Measurements from ENCODE around the gene STIMATE. TPM values are rescaled to one million over a fixed set of nuclear protein-coding genes. Genes with fewer than 3 reads are reported as not detected.

STIMATE gene
- total RNA-seq, 4 donors from 2014 or later, result 15.0 to 22.1 (median 18.7) TPM

GRCh38 chr3:52841981-52842340 lies 55.4 kb downstream of the STIMATE start:
- no peak overlapping the region for H3K4me3 ChIP-seq (replicated peaks in 1 of 3)
- DNase-seq, result no peak
- intact Hi-C loops (cut with DNase I), result no loop called here
- H3K27me3 ChIP-seq, result no peaks in the 10 kb centered on the region
- no peak overlapping the region for H3K27ac ChIP-seq
- H3K36me3 ChIP-seq, result peaks cover 8 to 18% of the 10 kb centered on the region in 2 donors
- H3K4me1 ChIP-seq, result peaks cover 4 to 31% of the 10 kb centered on the region in 2 donors
- no peaks in the 10 kb centered on the region for H3K9me3 ChIP-seq
- TF ChIP-seq POLR2A (IDR thresholded peaks at IDR 0.05), result no peak
- TF ChIP-seq, protein P1, sequence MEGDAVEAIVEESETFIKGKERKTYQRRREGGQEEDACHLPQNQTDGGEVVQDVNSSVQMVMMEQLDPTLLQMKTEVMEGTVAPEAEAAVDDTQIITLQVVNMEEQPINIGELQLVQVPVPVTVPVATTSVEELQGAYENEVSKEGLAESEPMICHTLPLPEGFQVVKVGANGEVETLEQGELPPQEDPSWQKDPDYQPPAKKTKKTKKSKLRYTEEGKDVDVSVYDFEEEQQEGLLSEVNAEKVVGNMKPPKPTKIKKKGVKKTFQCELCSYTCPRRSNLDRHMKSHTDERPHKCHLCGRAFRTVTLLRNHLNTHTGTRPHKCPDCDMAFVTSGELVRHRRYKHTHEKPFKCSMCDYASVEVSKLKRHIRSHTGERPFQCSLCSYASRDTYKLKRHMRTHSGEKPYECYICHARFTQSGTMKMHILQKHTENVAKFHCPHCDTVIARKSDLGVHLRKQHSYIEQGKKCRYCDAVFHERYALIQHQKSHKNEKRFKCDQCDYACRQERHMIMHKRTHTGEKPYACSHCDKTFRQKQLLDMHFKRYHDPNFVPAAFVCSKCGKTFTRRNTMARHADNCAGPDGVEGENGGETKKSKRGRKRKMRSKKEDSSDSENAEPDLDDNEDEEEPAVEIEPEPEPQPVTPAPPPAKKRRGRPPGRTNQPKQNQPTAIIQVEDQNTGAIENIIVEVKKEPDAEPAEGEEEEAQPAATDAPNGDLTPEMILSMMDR (IDR thresholded peaks at IDR 0.05), result no peak
- 86 to 90% methylated on average over 12 of the region's 12 CpGs for WGBS, 2 donors

DNA sequence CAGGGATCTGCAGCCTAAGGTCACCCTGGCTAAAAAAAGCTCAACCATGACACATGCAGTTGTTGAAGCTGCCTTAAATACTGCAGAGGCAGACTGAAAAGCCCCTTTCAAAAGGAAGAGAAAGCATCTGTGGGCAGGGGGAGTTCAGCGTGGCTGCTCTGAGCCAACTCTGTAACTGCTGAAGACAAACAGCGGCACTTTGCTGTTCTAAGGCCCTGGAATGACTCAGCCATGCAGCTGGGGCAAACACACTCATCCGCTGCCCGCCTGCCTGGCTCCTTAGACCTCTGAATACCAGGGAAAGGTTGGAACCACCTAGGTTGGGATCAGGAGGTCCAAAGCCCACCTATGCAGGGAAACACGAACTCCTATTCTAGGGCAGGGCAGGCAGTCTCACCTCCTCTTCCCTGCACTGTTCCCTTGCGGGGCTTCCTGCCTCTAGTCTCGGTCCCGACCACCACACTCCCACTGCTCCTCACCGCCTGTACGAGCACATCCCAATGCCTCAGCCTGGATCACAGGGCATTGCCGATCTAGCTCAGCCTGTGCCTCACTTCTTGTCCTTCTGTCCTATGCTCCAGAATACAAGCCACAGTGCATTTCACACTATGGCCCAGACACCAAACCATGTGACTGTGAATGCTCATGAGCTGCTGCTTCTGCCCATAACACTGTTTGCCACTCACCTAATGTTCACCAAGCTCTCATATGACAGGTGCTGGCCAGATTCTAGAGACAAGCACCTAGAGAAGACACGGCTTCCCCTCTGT lies 56.0 kb downstream of the STIMATE start:
- Histone ChIP-seq H3K36me3 (peaks cover 8 to 18% of the 10 kb centered on the region in 2 donors), H3K27me3 (no peaks in the 10 kb centered on the region), H3K4me1 (peaks cover 4 to 27% of the 10 kb centered on the region in 2 donors), H3K9me3 (no peaks in the 10 kb centered on the region), H3K27ac (no peak overlapping the region), H3K4me3 (replicated peaks in 1 of 3) (no peak overlapping the region)
- no peak for DNase-seq
- intact Hi-C loops (cut with DNase I), result no loop called here
- WGBS, 2 donors, result 95% methylated on average over 12 of the region's 12 CpGs
- TF ChIP-seq, protein P1 (IDR thresholded peaks at IDR 0.05), result no peak
- TF ChIP-seq POLR2A (IDR thresholded peaks at IDR 0.05), result no peak

- Histone ChIP-seq H3K9me3 (no peaks in the 10 kb centered on the region), H3K4me3 (replicated peaks in 1 of 3) (no peak overlapping the region), H3K4me1 (peaks cover 3 to 13% of the 10 kb centered on the region in 2 donors), H3K27me3 (no peaks in the 10 kb centered on the region), H3K36me3 (peaks cover 8 to 25% of the 10 kb centered on the region in 2 donors), H3K27ac (no peak overlapping the region)
- WGBS, 2 donors, result 89 to 92% methylated on average over 23 of the region's 23 CpGs
- intact Hi-C loops (cut with DNase I), result no loop called here
- DNase-seq, result no peak
- TF ChIP-seq POLR2A (IDR thresholded peaks at IDR 0.05), result no peak
- TF ChIP-seq, protein P1 (IDR thresholded peaks at IDR 0.05), result no peak
These were observed 57.3 kb downstream of the STIMATE start for GRCh38 chr3:52839892-52840545.

DNA sequence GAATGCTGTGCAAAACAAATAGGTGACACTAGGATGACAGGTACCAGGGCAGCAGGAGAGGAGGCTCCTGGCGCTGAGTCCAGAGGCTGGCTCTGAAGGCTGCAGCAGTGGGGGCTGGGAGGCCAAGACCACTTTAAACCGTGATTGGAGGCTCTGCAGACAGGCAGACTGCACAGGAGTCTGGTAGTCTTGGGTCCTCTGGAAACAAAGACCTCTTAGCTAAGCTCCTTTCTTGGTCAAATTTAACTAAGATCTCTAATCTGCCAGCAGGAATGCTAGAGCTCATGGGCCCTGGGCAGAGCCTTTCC lies 58.1 kb downstream of the STIMATE start:
- Histone ChIP-seq H3K27ac (no peak overlapping the region), H3K4me1 (peaks cover 0 to 5% of the 10 kb centered on the region in 2 donors), H3K4me3 (replicated peaks in 1 of 3) (no peak overlapping the region), H3K36me3 (peaks cover 8 to 25% of the 10 kb centered on the region in 2 donors), H3K9me3 (no peaks in the 10 kb centered on the region), H3K27me3 (no peaks in the 10 kb centered on the region)
- no peak for DNase-seq
- no peak for TF ChIP-seq POLR2A (IDR thresholded peaks at IDR 0.05)
- TF ChIP-seq, protein P1 (IDR thresholded peaks at IDR 0.05), result no peak
- intact Hi-C loops (cut with DNase I), result no loop called here
- WGBS, 2 donors, result 53 to 80% methylated on average over 1 to 2 of the region's 2 CpGs
